Measurements from ENCODE around the gene PDE4B. TPM values are rescaled to one million over a fixed set of nuclear protein-coding genes. Genes with fewer than 3 reads are reported as not detected.

PDE4B gene
- total RNA-seq, 1 donor from 2014 or later: 0.29 TPM

DNA sequence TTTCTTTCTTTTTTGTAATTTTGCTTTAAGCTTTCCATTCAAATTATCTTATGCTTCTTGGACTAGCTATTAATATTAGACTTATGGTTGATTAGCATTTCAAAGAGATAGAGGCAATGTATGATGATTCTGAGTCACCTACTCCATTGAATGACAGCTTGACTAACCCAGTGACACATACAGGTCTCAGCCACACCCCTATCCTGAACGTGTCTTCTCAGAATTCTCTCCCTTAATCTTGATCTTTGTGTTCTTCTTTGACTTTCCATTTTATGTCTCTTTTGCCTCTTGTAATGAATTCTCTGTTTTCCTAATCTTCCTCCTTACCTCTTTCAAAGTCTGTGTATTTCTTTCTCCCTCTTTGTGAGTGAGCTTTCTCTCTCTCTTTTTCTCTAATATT lies 241.1 kb downstream of the PDE4B start:
- Mint-ChIP-seq H3K27me3 (peaks cover 12% of the 10 kb centered on the region), H3K4me3 (ENCODE audit: low read depth) (no peak overlapping the region), H3K4me1 (ENCODE audit: low read depth) (no peaks in the 10 kb centered on the region), H3K9me3 (ENCODE audit: low read depth) (peaks cover 14% of the 10 kb centered on the region), H3K36me3 (ENCODE audit: insufficient read depth) (no peaks in the 10 kb centered on the region), H3K27ac (no peak overlapping the region)
- TF ChIP-seq, protein P1, sequence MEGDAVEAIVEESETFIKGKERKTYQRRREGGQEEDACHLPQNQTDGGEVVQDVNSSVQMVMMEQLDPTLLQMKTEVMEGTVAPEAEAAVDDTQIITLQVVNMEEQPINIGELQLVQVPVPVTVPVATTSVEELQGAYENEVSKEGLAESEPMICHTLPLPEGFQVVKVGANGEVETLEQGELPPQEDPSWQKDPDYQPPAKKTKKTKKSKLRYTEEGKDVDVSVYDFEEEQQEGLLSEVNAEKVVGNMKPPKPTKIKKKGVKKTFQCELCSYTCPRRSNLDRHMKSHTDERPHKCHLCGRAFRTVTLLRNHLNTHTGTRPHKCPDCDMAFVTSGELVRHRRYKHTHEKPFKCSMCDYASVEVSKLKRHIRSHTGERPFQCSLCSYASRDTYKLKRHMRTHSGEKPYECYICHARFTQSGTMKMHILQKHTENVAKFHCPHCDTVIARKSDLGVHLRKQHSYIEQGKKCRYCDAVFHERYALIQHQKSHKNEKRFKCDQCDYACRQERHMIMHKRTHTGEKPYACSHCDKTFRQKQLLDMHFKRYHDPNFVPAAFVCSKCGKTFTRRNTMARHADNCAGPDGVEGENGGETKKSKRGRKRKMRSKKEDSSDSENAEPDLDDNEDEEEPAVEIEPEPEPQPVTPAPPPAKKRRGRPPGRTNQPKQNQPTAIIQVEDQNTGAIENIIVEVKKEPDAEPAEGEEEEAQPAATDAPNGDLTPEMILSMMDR (IDR thresholded peaks at IDR 0.05; ENCODE audit: unreplicated experiment): no peak
- DNase-seq (ENCODE audit: low spot score, unreplicated experiment): no peak

DNA sequence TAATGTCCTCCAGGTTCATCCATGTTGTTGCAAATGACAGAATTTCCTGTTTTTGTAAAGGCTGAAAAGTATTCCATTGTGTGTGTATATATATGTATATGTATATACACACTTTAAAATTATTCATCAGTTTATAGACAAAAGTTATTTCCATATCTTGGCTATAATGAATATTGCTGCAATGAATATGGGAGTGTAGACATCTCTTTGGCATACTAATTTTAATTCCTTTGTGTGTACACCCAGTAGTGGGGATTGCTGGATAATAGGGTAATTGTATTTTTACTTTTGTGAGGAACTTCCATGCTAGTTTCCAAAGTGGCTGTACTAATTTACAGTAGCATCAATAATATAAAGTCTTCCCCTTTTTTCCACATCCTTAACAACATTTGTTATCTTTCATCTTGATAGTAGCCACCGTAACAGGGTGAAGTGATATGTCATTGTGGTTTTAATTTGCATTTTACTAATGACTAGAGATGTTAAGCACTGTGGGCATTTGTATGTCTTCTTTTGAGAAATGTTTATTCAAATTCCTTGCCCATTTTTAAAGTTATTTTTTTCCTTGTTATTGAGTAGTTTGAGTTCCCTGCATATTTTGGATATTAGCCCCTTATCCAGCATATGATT lies 243.0 kb downstream of the PDE4B start:
- TF ChIP-seq, protein P1 (IDR thresholded peaks at IDR 0.05; ENCODE audit: unreplicated experiment): no peak
- Mint-ChIP-seq H3K27ac (no peak overlapping the region), H3K4me3 (ENCODE audit: low read depth) (no peak overlapping the region), H3K4me1 (ENCODE audit: low read depth) (no peaks in the 10 kb centered on the region), H3K36me3 (ENCODE audit: insufficient read depth) (no peaks in the 10 kb centered on the region), H3K27me3 (peaks cover 17% of the 10 kb centered on the region), H3K9me3 (ENCODE audit: low read depth) (no peaks in the 10 kb centered on the region)
- no peak for DNase-seq (ENCODE audit: low spot score, unreplicated experiment)

DNA sequence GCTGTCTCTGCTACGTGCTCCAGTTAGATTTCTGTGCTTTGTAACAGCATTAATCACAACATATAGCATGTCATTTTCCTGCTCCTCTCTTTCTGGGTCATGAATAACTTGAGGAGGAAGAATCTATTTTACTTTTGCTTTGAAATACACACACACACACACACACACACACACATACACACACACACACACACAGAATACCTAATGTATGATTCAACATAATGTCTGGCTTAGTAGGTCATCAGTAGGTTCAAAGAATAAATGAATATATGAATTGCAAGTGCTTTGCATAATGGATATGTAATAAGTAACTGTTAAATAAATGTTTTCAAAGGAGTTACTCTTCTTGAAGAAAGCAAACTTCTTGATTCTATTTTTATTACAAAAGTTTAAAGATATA lies 249.0 kb downstream of the PDE4B start:
- no peak for DNase-seq (ENCODE audit: low spot score, unreplicated experiment)
- no peaks in the 10 kb centered on the region for H3K9me3 Mint-ChIP-seq (ENCODE audit: low read depth)
- H3K27me3 Mint-ChIP-seq: peaks cover 4% of the 10 kb centered on the region
- TF ChIP-seq, protein P1 (IDR thresholded peaks at IDR 0.05; ENCODE audit: unreplicated experiment): no peak
- H3K4me3 Mint-ChIP-seq (ENCODE audit: low read depth): no peak overlapping the region
- no peak overlapping the region for H3K27ac Mint-ChIP-seq
- no peaks in the 10 kb centered on the region for H3K4me1 Mint-ChIP-seq (ENCODE audit: low read depth)
- H3K36me3 Mint-ChIP-seq (ENCODE audit: insufficient read depth): no peaks in the 10 kb centered on the region

DNA sequence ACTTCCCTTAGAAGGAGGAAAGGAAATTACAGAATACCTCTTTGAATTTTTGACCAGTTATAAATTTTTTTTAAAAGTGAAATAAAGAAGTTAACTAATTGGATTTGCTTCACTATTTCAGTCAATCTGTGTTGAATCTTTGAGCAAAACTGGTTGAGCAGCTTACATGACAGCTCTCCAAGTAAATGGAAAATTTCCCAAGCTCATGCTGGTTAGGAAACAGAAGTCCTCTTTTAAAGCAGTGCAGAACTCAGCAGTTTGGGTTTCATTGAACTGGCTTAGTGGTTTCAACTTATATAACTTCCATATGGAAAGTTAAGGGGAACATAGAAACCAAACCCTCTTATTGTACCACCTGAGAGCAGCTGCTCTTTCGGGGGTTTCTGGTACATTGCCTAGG lies 250.5 kb downstream of the PDE4B start:
- Mint-ChIP-seq H3K4me1 (ENCODE audit: low read depth) (no peaks in the 10 kb centered on the region), H3K27ac (no peak overlapping the region), H3K4me3 (ENCODE audit: low read depth) (no peak overlapping the region), H3K36me3 (ENCODE audit: insufficient read depth) (no peaks in the 10 kb centered on the region), H3K9me3 (ENCODE audit: low read depth) (no peaks in the 10 kb centered on the region), H3K27me3 (peaks cover 4% of the 10 kb centered on the region)
- TF ChIP-seq, protein P1 (IDR thresholded peaks at IDR 0.05; ENCODE audit: unreplicated experiment): no peak
- no peak for DNase-seq (ENCODE audit: low spot score, unreplicated experiment)

DNA sequence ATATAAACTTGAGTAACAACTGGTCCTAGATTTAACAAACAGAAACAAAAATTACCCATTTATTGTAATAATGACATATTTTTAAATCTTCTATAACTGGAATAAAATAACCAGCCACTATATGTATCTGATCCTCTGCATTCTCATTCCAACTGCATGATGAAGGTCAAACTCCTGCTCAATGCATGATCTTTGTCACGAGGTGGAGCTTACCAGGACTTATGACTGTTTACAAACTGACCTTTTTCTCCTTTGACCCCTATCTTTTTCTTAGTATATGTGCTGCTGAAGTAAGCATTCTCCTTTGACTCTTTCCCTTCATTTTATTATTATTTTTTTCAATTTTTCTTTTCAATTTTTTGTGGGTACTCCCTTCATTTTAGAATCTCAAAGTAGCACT lies 252.2 kb downstream of the PDE4B start:
- no peak for DNase-seq (ENCODE audit: low spot score, unreplicated experiment)
- Mint-ChIP-seq H3K27me3 (peaks cover 4% of the 10 kb centered on the region), H3K36me3 (ENCODE audit: insufficient read depth) (no peaks in the 10 kb centered on the region), H3K27ac (no peak overlapping the region), H3K4me3 (ENCODE audit: low read depth) (no peak overlapping the region), H3K9me3 (ENCODE audit: low read depth) (no peaks in the 10 kb centered on the region), H3K4me1 (ENCODE audit: low read depth) (no peaks in the 10 kb centered on the region)
- TF ChIP-seq, protein P1 (IDR thresholded peaks at IDR 0.05; ENCODE audit: unreplicated experiment): no peak

Data from progenitor cell of endocrine pancreas (in vitro differentiated cells).